Retinal pigment epithelial cell (primary cell): Measurements from ENCODE around the gene ALKBH2.

ENCODE experiments used
- DNase-seq: peaks from one replicate; pipeline ENCODE4 v3.0.0-alpha.2; 2010; ENCODE audit warnings: low read depth
- H3K4me3 ChIP-seq: 2 replicates; pipeline ENCODE4 v1.5.1; 2011; ENCODE audit warnings: mild to moderate bottlenecking, low read length, control low read depth, moderate library complexity
- TF ChIP-seq, protein P1 (sequence below): conservative IDR thresholded peaks from 2 replicates; pipeline ENCODE4 v1.5.1; 2011; ENCODE audit warnings: low read depth, low read length, control low read depth, inconsistent platforms

Gene ALKBH2

DNA sequence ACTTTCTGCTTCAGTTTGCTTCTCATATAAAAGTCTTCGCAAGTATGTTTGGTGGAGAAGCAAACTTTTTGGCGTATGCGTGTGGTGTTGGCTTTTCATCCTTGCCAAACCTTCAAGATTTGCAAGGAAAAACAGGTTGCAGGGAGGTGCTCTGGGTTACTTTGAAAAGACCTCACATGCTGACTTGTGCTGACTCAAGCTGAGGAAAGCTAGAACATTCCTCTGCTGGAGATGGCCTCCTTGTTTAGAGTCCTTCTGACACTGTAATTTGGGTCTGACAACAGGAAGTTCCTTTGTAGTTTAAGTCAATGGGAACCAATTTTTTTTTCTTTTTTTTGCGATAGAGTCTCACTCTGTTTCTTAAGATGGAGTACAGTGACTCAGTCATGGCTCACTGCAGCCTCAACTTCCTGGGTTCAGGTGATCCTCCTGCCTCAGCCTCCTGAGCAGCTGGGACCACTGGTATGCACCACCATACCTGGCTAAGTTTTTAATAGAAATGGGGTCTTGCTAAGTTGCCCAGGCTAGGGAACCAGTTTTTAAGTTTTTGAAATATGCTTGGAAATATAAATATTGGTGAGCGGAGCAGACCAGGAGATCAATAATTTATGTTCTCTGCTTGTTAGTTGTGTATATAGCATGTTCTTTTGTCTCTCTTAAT is 20.5 kb upstream of the ALKBH2 start:
- H3K4me3 ChIP-seq: no peak overlapping the region
- no peak for DNase-seq
- TF ChIP-seq, protein P1, sequence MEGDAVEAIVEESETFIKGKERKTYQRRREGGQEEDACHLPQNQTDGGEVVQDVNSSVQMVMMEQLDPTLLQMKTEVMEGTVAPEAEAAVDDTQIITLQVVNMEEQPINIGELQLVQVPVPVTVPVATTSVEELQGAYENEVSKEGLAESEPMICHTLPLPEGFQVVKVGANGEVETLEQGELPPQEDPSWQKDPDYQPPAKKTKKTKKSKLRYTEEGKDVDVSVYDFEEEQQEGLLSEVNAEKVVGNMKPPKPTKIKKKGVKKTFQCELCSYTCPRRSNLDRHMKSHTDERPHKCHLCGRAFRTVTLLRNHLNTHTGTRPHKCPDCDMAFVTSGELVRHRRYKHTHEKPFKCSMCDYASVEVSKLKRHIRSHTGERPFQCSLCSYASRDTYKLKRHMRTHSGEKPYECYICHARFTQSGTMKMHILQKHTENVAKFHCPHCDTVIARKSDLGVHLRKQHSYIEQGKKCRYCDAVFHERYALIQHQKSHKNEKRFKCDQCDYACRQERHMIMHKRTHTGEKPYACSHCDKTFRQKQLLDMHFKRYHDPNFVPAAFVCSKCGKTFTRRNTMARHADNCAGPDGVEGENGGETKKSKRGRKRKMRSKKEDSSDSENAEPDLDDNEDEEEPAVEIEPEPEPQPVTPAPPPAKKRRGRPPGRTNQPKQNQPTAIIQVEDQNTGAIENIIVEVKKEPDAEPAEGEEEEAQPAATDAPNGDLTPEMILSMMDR: no peak

DNA sequence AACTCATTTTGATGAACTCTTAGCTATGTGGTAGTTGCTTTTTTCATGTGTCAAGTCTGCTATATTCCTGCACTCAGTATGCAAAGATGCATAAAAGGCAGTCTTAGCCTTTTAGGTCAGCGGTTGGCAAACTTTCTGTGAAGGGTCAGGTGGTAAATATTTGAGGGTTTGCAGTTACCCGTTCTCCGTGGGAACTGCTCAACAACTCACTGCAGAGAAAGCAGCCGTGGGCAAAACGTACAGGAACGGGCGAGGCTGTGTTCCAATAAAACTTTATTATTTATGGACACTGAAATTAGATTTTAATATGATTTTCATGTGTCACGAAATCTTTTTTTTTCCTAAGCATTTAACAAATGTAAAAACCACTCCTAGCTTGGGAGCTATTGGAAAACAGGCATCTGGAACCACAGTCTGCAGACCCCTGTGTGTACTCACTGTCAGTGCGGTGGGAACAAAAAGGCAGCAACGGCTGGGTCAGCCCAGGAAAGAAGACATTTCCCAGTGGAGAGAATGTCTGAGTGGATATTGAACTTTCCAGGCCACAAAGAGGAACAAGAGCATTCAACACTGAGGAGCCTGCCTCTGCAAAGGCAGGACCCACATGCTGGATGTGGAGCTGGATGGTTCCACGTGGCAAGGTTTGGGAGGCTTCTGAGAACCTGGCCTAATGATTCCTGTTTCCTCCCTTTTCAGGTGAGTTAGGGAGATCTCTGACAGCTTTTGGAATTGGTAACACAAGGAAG is 19.6 kb upstream of the ALKBH2 start:
- TF ChIP-seq, protein P1: no peak
- DNase-seq: no peak
- no peak overlapping the region for H3K4me3 ChIP-seq

DNA sequence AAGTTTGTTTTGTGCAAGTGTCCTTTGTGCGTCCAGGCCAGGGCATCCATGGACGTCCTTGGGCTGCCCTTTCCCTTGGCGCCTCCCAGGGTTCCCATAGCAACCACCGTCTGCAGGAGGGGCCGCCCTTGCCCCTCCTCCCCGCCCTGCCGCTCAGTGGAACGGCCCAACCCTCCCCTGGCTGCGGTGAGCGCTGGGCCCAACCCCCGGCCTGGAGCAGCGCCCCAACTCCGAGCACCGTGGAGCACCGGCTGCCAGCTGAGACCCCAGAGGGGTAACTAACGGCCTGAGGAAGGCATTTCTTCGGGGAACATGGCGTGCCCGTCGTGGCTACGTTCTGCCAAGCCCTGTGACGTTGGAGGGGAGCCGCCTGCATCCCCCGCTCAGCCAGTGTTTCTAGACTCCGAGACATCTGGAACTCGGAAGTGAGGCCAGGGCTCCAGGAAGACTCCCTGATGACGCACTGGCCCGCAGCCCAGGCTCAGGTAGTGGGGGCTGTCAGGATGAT is 17.8 kb upstream of the ALKBH2 start:
- peak overlapping the region; percentile 71 for H3K4me3 ChIP-seq
- DNase-seq: peak; percentile 44
- TF ChIP-seq, protein P1: no peak

DNA sequence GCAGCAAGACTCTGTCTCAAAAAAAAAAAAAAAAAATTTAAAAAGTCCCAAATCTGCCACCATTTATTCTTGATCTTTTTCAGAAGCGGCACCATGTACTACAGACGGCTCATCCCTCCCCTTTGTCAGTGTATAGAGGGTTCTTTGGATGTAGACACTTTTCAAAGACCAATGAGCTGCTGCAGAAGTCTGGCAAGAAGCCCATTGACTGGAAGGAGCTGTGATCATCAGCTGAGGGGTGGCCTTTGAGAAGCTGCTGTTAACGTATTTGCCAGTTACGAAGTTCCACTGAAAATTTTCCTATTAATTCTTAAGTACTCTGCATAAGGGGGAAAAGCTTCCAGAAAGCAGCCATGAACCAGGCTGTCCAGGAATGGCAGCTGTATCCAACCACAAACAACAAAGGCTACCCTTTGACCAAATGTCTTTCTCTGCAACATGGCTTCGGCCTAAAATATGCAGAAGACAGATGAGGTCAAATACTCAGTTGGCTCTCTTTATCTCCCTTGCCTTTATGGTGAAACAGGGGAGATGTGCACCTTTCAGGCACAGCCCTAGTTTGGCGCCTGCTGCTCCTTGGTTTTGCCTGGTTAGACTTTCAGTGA is 16.6 kb upstream of the ALKBH2 start:
- DNase-seq: no peak
- TF ChIP-seq, protein P1: no peak
- H3K4me3 ChIP-seq: no peak overlapping the region

DNA sequence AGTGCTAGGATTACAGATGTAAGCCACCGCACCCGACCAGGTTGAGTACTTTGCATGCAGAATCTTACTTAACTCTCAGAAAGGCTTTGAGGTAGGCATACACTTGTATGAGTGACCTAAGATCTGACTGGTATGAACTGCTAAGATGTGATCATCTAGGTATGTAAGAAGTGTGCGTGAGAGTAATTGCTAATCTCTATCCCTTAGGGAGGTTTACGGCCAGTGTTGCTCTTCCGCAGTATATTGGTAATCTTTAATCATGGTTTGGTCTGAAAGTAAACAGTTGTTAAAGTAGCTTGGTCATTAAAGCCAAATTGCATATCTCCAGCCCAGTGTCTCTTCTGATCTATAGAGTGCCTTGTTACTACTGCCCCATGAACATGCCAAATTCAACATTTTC is 11.9 kb upstream of the ALKBH2 start:
- TF ChIP-seq, protein P1: no peak

DNA sequence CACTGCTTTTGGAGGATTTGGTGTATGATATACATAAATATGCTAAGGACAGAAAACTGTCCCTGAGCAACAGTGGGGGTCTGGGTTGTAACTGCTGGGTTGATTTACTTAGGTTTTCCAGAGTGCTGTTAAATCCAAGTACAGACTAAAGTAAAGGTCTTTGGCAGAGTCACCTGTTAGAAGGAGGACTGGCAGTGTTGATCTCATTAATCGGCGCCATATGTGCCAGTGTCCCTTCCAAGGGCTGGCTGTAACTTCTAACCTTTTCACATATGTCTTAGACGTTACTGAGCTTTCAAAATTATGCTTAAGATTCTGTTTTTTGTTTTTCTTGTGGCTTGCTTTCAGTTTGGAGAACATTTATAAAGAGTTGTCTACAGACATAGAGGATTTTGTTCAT is 9.2 kb upstream of the ALKBH2 start:
- no peak for DNase-seq
- TF ChIP-seq, protein P1: no peak
- no peak overlapping the region for H3K4me3 ChIP-seq

More for the DNA sequence above, 11.9 kb upstream of the ALKBH2 start:
- H3K4me3 ChIP-seq: no peak overlapping the region
- DNase-seq: no peak
